HUES48 (cell line): ENCODE measurements around the gene ZNF35.
"Not testable (repeated sequence)": the region's sequence is repeated elsewhere in the genome, so short reads cannot be mapped to it uniquely, and the experiment has no call there.

Source experiments
- H3K27ac ChIP-seq: one replicate; pipeline ENCODE4 v1.7.0; 2013; ENCODE audit warnings: low read depth, low read length, inconsistent platforms
- H3K27me3 ChIP-seq: 2 replicates; pipeline ENCODE4 v1.6.1; 2013; ENCODE audit warnings: mild to moderate bottlenecking, low read length; ENCODE audit not compliant: control insufficient read depth, insufficient read depth
- H3K36me3 ChIP-seq: 2 replicates; pipeline ENCODE4 v1.6.1; 2013; ENCODE audit warnings: low read length; ENCODE audit not compliant: control insufficient read depth, insufficient read depth
- H3K4me1 ChIP-seq: 2 replicates; pipeline ENCODE4 v1.6.1; 2013; ENCODE audit warnings: mild to moderate bottlenecking, low read length; ENCODE audit not compliant: control insufficient read depth, insufficient read depth
- H3K4me3 ChIP-seq: 2 replicates; pipeline ENCODE4 v1.5.1; 2013; ENCODE audit warnings: mild to moderate bottlenecking, low read depth, low read length
- H3K9ac ChIP-seq: 2 replicates; pipeline ENCODE4 v1.6.1; 2013; ENCODE audit warnings: mild to moderate bottlenecking, low read depth, low read length, moderate library complexity
- H3K9me3 ChIP-seq: 2 replicates; pipeline ENCODE4 v1.6.1; 2013; ENCODE audit warnings: low read length; ENCODE audit not compliant: control insufficient read depth, insufficient read depth

ZNF35 gene

DNA sequence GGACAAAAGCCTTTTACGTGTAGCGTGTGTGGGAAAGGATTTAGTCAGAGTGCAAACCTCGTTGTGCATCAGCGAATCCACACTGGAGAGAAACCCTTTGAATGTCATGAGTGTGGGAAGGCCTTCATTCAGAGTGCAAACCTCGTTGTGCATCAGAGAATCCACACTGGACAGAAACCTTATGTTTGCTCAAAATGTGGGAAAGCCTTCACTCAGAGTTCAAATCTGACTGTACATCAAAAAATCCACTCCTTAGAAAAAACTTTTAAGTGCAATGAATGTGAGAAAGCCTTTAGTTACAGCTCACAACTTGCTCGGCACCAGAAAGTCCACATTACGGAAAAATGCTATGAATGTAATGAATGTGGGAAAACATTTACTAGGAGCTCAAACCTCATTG lies 10.5 kb downstream of the ZNF35 start:
- Histone ChIP-seq H3K4me3 (no peak overlapping the region), H3K27ac (no peak overlapping the region), H3K36me3 (peaks cover 71% of the 10 kb centered on the region), H3K4me1 (no peaks in the 10 kb centered on the region), H3K9me3 (peaks cover 20% of the 10 kb centered on the region; the same call in 1 of the 2 replicates), H3K27me3 (no peaks in the 10 kb centered on the region), H3K9ac (no peak overlapping the region)

DNA sequence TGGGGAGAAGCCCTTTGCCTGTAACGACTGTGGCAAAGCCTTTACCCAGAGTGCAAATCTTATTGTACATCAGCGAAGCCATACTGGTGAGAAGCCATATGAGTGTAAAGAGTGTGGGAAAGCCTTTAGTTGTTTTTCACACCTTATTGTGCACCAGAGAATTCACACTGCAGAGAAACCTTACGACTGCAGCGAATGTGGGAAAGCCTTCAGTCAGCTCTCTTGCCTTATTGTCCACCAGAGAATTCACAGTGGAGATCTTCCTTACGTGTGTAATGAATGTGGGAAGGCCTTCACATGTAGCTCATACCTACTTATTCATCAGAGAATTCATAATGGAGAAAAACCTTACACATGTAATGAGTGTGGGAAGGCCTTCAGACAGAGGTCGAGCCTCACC lies 10.9 kb downstream of the ZNF35 start:
- Histone ChIP-seq H3K9ac (no peak overlapping the region), H3K9me3 (peaks cover 20% of the 10 kb centered on the region; the same call in 1 of the 2 replicates), H3K4me1 (no peaks in the 10 kb centered on the region), H3K36me3 (peaks cover 67% of the 10 kb centered on the region), H3K27me3 (no peaks in the 10 kb centered on the region), H3K27ac (no peak overlapping the region), H3K4me3 (no peak overlapping the region)

DNA sequence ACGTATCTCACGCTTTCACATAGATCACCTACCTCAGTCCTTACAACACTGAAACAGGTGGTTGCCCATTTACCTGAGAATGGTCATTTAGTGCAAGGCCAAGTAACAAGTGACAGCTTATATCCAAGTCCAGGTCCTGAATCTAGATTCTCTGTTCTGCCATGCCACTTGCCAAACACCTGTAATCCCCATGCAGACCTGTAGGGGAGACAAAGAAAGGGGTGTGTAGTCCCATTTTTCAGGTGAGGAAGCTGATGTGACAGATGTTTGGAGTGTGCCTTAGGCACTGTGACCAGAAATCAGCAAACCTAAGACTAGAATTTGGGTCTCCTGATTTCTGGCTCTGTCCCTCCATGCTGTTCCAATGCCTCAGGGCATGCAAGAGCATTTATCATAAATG lies 12.7 kb downstream of the ZNF35 start:
- Histone ChIP-seq H3K4me3 (no peak overlapping the region), H3K9ac (no peak overlapping the region), H3K36me3 (peaks cover 53% of the 10 kb centered on the region), H3K27me3 (no peaks in the 10 kb centered on the region), H3K27ac (no peak overlapping the region), H3K9me3 (peaks cover 18% of the 10 kb centered on the region; the same call in 1 of the 2 replicates), H3K4me1 (no peaks in the 10 kb centered on the region)

DNA sequence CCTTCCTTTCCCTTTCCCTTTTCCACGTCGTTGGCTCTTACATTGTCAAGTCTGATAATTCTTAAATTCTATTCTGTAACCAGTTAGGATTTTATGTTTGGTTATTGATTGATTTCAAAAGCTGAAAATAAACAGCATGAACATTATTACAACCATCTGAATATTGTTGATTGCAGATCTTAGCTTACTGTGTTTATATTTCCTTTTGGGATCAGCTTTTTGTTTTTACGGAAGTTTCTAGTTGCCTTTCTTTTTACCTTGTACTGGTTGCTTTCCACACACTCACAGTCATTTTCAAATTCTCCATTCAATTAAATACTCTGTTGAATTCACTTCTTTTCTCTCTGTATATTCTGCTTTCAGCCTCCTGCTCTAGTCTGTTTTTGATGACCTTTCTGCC lies 16.6 kb downstream of the ZNF35 start:
- no peak overlapping the region for H3K27ac ChIP-seq
- H3K4me1 ChIP-seq, result no peaks in the 10 kb centered on the region
- H3K27me3 ChIP-seq, result no peaks in the 10 kb centered on the region
- H3K36me3 ChIP-seq, result peaks cover 19% of the 10 kb centered on the region
- H3K9me3 ChIP-seq, result no peaks in the 10 kb centered on the region
- H3K9ac ChIP-seq, result no peak overlapping the region
- no peak overlapping the region for H3K4me3 ChIP-seq

DNA sequence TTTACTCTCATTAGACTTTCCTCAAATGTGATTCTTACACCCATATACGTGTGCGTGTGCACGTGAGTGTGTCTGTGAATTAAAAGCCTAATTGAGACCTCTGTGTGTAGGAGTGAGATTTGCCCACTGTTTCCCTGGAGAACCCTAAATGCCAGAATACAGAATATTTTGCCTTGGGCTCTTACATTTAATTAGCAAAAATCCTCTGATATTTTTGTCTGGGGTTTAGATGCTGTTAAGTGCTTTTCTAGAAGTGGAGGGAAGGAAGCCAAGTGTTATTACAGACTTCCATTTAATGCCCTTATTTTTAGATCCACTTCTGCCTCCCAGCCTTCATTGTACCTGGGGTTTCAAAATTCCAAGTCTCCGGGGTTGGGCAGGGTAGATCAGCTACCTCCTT lies 17.8 kb downstream of the ZNF35 start:
- Histone ChIP-seq H3K27me3 (no peaks in the 10 kb centered on the region), H3K9ac (no peak overlapping the region), H3K4me3 (no peak overlapping the region), H3K27ac (no peak overlapping the region), H3K4me1 (no peaks in the 10 kb centered on the region), H3K36me3 (peaks cover 8% of the 10 kb centered on the region; the same call in 1 of the 2 replicates), H3K9me3 (no peaks in the 10 kb centered on the region)

DNA sequence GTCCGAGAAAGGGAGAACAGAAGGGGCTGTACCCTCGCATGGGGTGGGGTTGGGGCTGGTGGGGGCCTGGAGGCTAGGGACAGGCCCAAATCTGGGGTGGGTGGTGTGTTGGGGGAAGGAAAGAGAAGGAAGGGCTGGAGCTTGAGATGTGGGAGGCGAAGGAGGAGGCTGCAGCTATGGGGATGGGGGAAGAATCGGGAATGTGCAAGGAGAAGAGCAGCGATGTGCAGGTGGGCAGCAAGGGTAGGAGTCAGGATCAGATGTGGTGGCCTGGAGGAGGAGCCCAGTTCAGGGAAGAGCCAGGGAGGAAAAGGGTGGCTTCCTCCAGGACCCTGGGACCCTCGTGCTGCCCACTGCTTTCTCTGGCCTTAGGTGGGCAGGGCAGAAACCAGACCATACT lies 21.2 kb downstream of the ZNF35 start:
- Histone ChIP-seq H3K27me3 (no peaks in the 10 kb centered on the region), H3K9me3 (no peaks in the 10 kb centered on the region), H3K27ac (no peak overlapping the region), H3K4me1 (no peaks in the 10 kb centered on the region), H3K36me3 (no peaks in the 10 kb centered on the region), H3K4me3 (no peak overlapping the region), H3K9ac (no peak overlapping the region)

DNA sequence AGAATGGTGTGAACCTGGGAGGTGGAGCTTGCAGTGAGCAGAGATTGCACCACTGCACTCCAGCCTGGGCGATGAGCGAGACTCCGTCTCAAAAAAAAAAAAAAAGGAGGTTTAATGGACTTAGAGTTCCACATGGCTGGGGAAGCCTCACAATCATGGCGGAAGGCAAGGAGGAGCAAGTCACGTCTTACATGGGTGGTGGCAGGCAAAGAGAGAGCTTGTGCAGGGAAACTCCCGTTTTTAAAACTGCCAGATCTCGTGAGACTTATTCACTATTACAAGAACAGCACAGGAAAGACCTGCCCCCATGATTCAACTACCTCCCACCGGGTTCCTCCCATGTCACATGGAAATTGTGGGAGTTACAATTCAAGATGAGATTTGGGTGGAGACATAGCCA lies 24.9 kb downstream of the ZNF35 start:
- H3K9ac ChIP-seq, H3K27ac ChIP-seq, H3K27me3 ChIP-seq, H3K4me1 ChIP-seq, H3K9me3 ChIP-seq, H3K36me3 ChIP-seq, H3K4me3 ChIP-seq: not testable (repeated sequence)

DNA sequence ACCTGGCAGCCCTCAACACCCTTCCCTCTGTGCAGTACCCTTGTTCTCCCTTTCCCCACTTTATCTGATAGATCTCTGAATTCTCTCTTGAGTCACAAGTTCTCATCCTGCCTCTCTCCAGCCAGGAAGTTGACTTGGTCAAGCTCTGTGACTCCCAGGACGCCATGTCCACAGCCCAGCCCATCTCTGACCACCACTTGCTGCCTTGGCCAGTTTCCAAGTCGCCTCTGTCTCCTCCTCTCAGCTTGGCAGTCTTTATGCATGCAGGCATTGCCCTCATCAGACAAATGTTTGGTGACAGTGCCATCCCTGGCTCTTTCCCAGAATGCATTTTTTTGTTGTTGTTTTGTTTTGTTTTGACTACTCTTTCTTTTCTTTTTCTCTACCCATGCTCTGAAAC lies 25.7 kb downstream of the ZNF35 start:
- peaks cover 3% of the 10 kb centered on the region for H3K9me3 ChIP-seq
- H3K4me3 ChIP-seq, result no peak overlapping the region
- no peaks in the 10 kb centered on the region for H3K4me1 ChIP-seq
- no peak overlapping the region for H3K9ac ChIP-seq
- no peaks in the 10 kb centered on the region for H3K27me3 ChIP-seq
- H3K27ac ChIP-seq, result no peak overlapping the region
- no peaks in the 10 kb centered on the region for H3K36me3 ChIP-seq

DNA sequence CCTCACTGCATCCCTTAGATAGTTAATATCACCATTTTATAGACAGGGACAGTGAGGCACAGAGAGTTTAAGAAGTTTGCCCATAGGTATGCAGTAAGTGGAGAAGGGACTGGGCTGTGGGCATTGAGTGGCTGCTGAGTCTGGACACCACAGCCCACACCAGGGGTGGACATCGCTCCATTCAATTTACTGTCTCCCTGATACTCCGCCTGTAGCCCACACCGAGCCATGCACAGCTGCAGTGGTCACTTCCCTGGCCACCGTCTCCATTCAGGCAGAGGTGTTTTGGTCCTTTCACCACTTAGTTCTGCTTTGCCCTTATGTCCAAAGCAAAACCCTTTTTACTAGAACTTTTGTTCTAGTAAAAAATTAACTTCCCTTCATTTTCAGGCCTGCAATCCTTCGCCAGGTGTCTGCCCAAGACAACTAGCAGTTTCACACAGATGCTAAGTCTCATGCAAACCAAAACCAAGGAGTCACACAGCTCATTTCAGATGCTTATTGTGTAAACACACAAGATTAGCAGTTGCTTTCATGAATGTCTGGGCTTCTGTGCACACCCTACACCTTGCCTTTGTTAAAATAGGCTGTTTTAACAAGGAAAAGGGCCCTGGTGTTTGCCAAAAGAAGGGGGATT lies 30.1 kb downstream of the ZNF35 start:
- H3K4me3 ChIP-seq, result no peak overlapping the region
- no peaks in the 10 kb centered on the region for H3K27me3 ChIP-seq
- no peak overlapping the region for H3K9ac ChIP-seq
- H3K4me1 ChIP-seq, result no peaks in the 10 kb centered on the region
- H3K9me3 ChIP-seq, result peaks cover 12% of the 10 kb centered on the region
- no peak overlapping the region for H3K27ac ChIP-seq
- H3K36me3 ChIP-seq, result no peaks in the 10 kb centered on the region

DNA sequence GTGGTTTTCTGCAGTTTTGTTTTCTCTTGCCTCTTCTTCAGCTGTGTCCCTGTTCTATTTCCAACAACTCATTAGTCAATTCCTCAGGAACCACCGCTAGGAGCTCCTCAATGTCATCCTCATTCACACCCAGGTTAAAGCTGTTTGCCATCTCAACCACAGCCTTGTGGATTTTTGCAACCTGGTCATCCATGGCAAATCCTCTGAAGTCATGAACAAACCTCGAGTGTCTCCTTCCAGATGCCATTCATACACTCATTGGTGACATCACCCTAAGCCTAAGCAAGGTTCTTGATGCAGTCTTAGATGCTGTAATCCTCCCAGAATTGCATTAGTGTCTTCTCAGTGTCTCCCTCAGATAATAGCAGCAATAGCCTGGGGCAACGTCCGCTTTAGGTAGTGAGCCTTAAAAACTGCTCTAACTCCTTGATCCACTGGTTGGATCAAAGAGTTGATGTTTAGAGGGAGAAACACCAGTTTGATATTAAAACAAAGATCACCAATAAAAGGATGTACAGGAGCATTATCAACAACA lies 32.5 kb downstream of the ZNF35 start:
- H3K9ac ChIP-seq, result no peak overlapping the region
- H3K4me1 ChIP-seq, result no peaks in the 10 kb centered on the region
- H3K27ac ChIP-seq, result no peak overlapping the region
- no peak overlapping the region for H3K4me3 ChIP-seq
- H3K9me3 ChIP-seq, result peaks cover 21% of the 10 kb centered on the region
- no peaks in the 10 kb centered on the region for H3K27me3 ChIP-seq
- no peaks in the 10 kb centered on the region for H3K36me3 ChIP-seq

DNA sequence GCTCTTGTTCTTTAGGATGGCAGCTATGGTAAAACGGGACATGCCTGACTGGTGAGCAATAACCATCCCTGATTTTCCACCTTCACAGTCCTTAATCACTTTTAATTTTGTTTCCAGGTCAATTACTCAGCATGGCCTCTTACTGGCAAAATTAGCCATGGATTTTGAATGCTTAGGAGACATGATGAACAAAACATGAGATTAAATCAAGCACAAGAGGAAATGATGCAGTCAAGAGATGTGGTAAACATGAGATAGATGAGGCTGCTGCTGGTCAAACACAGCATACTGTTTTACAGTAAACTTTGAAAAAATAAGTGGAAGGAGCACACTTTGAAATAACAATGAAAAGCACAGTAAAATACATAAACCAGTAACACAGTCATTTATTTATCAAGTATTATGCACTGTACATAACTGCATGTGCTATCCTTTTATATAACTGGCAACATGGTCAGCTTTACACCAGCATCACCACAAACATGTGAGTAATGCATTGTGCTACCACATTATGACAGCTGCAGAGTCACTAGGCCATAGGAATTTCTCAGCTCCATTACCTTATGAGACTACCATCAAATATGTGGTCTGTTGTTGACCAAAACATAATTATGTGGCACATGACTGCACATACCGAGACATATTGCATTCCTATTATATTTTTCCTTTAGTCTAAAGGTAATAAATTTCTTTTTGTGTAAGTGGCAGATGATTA lies 33.8 kb downstream of the ZNF35 start:
- no peak overlapping the region for H3K4me3 ChIP-seq

More for the DNA sequence above, 33.8 kb downstream of the ZNF35 start:
- no peaks in the 10 kb centered on the region for H3K36me3 ChIP-seq
- H3K4me1 ChIP-seq, result no peaks in the 10 kb centered on the region
- no peaks in the 10 kb centered on the region for H3K27me3 ChIP-seq
- peaks cover 28% of the 10 kb centered on the region for H3K9me3 ChIP-seq
- H3K27ac ChIP-seq, result no peak overlapping the region
- no peak overlapping the region for H3K9ac ChIP-seq
